ENCODE measurements around the gene DNAJC17.
A peak's percentile ranks its signal among the peaks of the same experiment; 100 is the strongest.

Gene DNAJC17

DNA sequence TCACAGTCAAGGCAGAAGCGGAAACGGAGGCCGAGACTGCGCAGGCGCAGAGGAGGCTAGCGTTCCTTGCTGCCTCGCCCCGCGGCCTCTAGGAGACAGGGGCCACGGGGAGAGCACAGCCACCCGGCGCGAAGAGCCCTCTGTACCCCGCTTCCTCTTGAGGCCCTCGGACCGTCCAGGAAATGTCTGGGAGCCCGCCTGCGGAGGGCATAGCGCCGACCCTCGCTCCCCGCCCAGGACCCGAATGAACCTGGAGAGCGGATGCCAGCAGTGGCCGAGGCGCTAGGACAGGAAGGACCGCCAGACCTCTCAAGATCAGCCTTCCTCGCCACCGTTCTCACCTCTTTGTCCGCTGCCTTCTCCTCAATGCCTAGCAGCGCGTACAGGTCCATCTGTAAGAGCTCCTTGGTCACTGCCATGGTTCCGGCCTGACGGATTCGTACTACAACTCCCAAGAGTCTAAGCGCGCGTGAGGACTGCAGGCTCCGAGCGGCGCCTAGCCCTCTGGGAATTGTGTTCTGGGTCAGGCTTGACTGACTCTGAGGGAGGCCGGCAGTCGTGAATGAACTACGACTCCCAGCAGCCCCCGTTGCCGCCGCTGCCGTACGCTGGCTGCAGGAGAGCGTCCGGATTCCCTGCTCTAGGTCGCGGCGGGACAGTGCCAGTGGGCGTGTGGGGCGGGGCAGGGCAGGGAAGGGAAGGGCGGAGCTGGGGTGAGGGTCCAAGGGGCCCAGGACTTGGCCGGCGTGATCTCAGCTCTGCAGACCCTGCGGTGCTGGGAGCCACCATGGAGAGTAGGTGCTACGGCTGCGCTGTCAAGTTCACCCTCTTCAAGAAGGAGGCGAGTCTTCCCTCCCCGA lies at the start of gene DNAJC17, which contains the start of gene ZFYVE19:
TSS of gene DNAJC17 (minus strand) at position 446 of the 860 bp plus-strand sequence. CDS start at position 419, 27 bp downstream.
TSS of gene ZFYVE19 (plus strand) at position 62 of the 860 bp plus-strand sequence. CDS start at position 563, 501 bp downstream.
- DNase-seq, result peak; percentile 92

GRCh38 chr15:40856746-40857145 lies 49.5 kb upstream of the DNAJC17 start:
- DNase-seq, result no peak

GRCh38 chr15:40855706-40856234 lies 48.5 kb upstream of the DNAJC17 start:
- no peak for DNase-seq

DNA sequence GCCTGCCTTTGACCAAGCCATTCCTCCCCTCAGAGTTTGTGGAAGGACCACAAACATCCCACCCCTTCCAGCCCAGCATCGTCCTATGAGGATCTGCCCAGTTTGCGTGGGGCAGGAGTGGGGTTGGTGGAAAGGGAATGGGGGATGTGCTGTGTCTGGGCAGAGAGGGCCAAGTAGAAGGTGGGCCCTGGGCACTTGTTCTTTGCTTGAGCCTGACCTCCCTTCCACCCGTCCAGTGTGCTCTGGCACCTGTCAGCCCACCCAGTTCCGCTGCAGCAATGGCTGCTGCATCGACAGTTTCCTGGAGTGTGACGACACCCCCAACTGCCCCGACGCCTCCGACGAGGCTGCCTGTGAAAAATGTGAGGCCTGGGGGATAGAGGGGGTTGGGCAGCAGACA lies 46.9 kb upstream of the DNAJC17 start:
- no peak for DNase-seq

GRCh38 chr15:40853241-40853890 lies 46.1 kb upstream of the DNAJC17 start:
- no peak for DNase-seq

GRCh38 chr15:40852529-40852928 lies 45.3 kb upstream of the DNAJC17 start:
- DNase-seq, result no peak

DNA sequence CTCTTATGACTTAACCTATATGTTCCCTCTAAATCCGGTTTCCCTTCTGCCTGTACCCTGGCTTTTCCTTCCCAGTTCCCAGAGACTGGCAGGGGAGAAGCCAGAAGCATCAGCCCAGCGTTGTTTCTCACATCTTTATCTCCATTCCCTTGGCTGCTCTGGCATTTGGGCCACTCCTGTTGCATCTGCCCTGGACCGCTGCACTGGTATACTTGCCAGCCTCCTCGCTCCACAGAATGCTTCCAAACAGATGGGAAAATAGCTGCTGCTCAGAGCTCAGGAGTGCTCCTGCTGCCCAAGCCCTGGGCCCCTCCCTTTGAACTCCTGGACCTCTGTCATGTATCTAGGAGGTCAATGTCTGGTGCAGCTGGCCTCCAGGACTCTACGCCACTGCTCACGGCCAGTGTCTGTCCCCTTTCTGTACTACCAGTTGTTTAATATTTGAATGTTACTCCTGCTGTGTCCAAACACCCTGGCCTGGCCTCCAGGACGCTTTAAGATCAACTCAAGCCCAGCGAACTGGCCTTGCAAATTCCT lies 43.4 kb upstream of the DNAJC17 start:
- DNase-seq, result no peak

GRCh38 chr15:40847223-40847961 lies 40.1 kb upstream of the DNAJC17 start:
- DNase-seq, result peak; percentile 35

- DNase-seq, result no peak
Observed at GRCh38 chr15:40846841-40847222, 39.6 kb upstream of the DNAJC17 start.

- no peak for DNase-seq
Observed at GRCh38 chr15:40845511-40846284, 38.4 kb upstream of the DNAJC17 start.

DNA sequence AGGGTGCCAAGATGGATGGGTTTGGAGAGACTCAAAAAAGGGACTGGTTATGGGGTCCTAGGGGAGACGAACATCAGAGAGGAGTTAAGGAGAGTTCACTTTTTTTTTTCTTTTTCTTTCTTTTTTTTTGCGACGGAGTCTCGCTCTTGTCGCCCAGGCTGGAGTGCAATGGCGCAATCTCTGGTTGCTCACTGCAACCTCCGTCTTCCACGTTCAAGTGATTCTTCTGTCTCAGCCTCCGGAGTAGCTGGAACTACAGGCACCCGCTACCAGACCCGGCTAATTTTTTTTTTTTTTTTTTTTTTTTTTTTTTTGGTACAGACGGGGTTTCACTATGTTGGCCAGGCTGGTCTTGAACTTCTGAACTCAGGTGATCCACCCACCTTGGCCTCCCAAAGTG lies 37.8 kb upstream of the DNAJC17 start:
- no peak for DNase-seq

GRCh38 chr15:40844696-40845030 lies 37.4 kb upstream of the DNAJC17 start:
- DNase-seq, result no peak

DNA sequence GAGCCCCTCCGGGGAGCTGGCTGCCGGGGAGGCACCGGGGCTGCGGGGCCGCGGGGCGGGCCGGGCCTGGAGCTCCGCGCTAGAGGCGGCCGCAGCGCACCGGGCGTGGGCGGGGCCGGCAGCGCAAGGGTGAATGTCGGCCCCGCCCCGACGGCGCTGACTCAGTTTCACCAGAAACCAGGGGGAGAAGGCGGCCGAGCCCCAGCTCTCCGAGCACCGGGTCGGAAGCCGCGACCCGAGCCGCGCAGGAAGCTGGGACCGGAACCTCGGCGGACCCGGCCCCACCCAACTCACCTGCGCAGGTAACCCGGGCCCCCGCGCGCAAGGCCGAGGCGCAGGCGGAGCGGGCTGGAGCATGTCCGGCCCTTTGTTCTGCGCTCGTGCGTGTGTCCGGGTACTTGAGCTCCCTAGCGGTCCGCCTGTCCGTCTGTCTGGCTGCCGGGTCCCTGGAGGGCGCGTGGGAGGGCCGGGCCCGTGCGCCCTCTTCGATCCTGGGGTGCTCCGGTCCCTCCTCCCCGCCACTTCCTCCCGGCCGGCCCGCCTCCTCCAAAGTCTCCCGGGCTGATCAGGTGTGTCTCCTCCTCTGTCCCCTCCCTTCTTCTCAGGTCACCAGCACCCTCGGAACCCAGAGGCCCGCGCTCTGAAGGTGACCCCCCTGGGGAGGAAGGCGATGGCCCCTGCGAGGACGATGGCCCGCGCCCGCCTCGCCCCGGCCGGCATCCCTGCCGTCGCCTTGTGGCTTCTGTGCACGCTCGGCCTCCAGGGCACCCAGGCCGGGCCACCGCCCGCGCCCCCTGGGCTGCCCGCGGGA lies 36.8 kb upstream of the DNAJC17 start, which contains the start of gene SPINT1:
TSS of gene SPINT1 (plus strand) at position 164 of the 811 bp plus-strand sequence. CDS start at position 671, 507 bp downstream.
- no peak for DNase-seq

DNA sequence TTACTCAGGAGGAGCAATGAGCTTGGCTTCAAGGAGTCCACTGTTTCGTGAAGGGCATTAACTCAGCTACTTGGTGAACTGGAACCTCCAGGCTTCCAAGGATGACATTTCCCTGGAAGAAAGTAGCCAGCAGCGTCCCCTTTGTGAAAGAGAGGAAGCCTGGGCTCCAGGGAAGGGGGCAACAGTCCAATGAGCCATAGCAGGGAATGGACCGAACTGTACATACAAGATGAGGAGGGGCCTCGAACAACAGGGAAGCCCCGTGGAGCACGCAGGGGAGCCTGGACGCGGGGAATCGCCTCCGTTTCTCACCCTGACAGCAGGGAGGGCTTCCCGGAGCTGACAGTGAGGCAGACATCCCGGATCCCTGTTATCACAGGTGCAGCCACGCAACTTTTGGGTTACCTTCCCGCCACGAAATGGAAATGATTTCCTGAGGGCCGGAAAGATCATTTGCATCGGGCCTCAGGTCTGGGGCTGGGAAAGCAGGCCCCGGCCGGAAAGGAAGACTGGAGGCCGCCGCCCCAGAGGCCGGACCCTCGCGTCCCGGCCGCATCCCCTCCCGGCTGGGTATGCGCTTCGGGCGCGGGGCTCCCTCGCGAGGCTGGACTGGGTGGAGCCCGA lies 36.1 kb upstream of the DNAJC17 start:
- DNase-seq, result no peak

DNA sequence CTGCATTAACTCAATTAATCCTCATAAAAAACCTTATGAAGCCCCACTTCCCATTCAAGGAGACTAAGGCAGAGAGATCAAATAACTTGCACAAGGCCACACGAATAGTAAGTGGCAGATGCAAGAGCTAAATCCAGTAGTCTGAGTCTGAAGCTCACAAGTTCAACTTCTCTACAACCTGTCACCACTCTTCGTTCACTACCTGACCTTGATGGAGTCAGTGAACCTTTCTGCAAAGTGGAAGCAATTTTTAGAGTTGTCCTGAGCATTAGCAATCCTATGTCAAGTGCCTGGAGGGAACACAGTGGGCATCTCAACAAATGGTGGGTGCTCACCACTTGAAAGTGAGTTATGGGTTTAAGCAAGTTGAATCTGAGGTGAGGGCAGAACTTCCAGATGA lies 34.5 kb upstream of the DNAJC17 start:
- DNase-seq, result no peak

DNA sequence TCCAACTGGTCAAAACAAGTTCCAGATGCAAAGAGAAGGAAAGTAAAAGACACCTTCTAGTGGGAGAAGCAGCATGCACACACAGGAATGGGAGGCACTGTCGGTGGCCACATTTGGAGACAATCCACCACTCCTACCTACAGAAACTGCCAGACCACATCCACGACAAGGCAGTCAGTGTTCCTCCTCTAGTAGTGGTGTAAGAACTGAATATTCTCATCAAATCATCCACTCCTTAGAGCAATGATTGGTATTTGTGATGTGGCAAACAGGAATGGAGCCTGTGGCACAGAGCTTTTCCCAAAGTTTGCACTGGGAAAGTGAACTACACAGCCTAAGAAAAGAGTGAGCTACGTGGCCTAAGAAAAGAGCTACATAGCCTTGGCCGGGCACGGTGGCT lies 31.5 kb upstream of the DNAJC17 start:
- no peak for DNase-seq

GRCh38 chr15:40836020-40836419 lies 28.7 kb upstream of the DNAJC17 start:
- DNase-seq, result no peak

GRCh38 chr15:40832903-40833302 lies 25.6 kb upstream of the DNAJC17 start:
- no peak for DNase-seq

GRCh38 chr15:40831861-40832260 lies 24.6 kb upstream of the DNAJC17 start:
- DNase-seq, result no peak

DNA sequence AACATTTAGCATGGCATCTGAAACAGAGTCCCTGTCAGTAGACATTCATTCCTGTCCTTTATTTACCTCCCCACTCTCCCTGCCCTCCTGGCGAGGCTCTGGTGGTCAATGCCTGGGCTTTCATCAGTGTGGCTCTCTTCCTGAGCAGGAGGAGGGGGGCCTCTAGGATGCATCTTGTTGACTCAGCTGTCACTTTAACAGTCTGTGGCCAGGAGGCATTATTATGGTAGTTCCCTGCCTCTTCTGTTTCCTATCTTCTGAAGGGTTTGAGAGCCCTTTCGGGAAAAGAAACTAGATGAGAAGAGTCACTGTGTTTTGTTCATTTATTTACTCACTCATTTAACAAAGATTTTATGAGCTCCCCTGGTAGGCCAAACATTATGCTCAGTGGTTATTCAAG lies 23.6 kb upstream of the DNAJC17 start:
- DNase-seq, result no peak

DNA sequence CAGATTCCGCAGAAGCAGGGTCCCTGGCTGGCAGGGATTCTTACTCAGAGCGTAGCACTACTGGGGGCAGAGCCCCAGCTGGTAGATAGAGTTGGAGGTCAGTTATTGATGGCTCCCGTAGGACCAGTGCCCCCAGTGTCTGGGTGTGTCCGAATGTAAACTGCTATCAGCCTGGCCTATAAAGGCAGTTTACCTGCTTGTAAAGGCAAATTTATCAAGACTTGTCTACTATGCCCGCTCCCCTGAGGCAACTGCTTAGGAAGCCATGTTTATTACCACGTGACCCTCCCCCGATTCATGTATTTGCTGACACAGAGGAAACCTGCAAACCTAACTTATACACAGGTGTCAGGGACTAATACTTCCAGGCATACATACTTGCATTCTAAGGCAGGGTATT lies 21.8 kb upstream of the DNAJC17 start:
- no peak for DNase-seq

Measured in NCI-H2227 treated with DMSO at 0.1 percent for 48 hours (cell line).